Endothelial cell of umbilical vein (primary cell): ENCODE results near the gene ZNF611. TPM values are rescaled to one million over a fixed set of nuclear protein-coding genes. Genes with fewer than 3 reads are reported as not detected.
"Not testable (repeated sequence)": the region's sequence is repeated elsewhere in the genome, so short reads cannot be mapped to it uniquely, and the experiment has no call there.

ENCODE experiments used
- BruUV-seq: library from RNA; stranded (reverse); fragments of 400-500 nt; replicated peaks from 2 replicates; lab custom pipeline; 2021; lab: Mats Ljungman, UMichigan
- CTCF ChIA-PET: fragments of 300-600, 350-600 bp; sonication (Branson Sonifier 250); formaldehyde crosslinking; loops from one replicate; lab custom pipeline; 2021; ENCODE audit warnings: antibody characterized with exemption, inconsistent platforms; lab: Charles Lee
- POLR2A ChIA-PET: fragments of 300-600, 350-600 bp; sonication (Branson Sonifier 250); formaldehyde crosslinking; loops from one replicate; lab custom pipeline; 2021; ENCODE audit warnings: antibody characterized with exemption, inconsistent platforms; lab: Charles Lee
- DNase-seq: peaks from one replicate; pipeline ENCODE4 v3.0.0-alpha.2; 2011; ENCODE audit warnings: low read depth, low spot score
- FAIRE-seq: peaks from 2 replicates; lab custom pipeline; 2011; peaks lifted over from hg19 to GRCh38; lab: Jason Lieb, UNC
- H2AFZ ChIP-seq: 2 replicates; pipeline ENCODE4 v1.6.0; 2012; ENCODE audit warnings: low read depth, low read length, control low read depth, inconsistent platforms
- H3K27ac ChIP-seq: 2 replicates; pipeline ENCODE4 v1.5.1; 2011; ENCODE audit warnings: low read depth, mild to moderate bottlenecking, control low read depth, low read length, moderate library complexity; ENCODE audit not compliant: insufficient read depth
- H3K27me3 ChIP-seq, 2 experiments: 2 replicates each; pipeline versions ENCODE4 v1.6.0 to v1.6.1; 2011; ENCODE audit warnings: low read length in 2 of 2, mixed read lengths in 1 of 2; ENCODE audit not compliant: control insufficient read depth in 2 of 2, insufficient read depth in 2 of 2
- H3K36me3 ChIP-seq, 2 experiments: 2 replicates in 1 of 2; 3 replicates in 1 of 2; pipeline ENCODE4 v1.5.1; 2011; ENCODE audit warnings: low read length in 2 of 2, mild to moderate bottlenecking in 1 of 2, moderate library complexity in 1 of 2; ENCODE audit not compliant: control insufficient read depth in 2 of 2, insufficient read depth in 2 of 2; ENCODE audit errors: extremely low read depth in 1 of 2
- H3K4me1 ChIP-seq: 3 replicates; pipeline ENCODE4 v1.5.1; 2011; ENCODE audit warnings: mild to moderate bottlenecking, low read length; ENCODE audit not compliant: control insufficient read depth, insufficient read depth; ENCODE audit errors: extremely low read depth
- H3K4me2 ChIP-seq: 2 replicates; pipeline ENCODE4 v1.6.1; 2011; ENCODE audit warnings: low read length, control low read depth, mixed read lengths; ENCODE audit not compliant: insufficient read depth
- H3K4me3 ChIP-seq, 3 experiments: fragments of 200-600 bp in 1 of 3; sonication (generic), shearing (Covaris generic) in 1 of 3; replicated peaks in 1 of 3; 2 replicates each; pipeline ENCODE4 v1.5.1; 2011 to 2016; ENCODE audit warnings: control low read depth in 3 of 3, low read length in 3 of 3, mild to moderate bottlenecking in 2 of 3, inconsistent platforms in 1 of 3, low read depth in 1 of 3, moderate library complexity in 1 of 3; ENCODE audit not compliant: insufficient read depth in 1 of 3
- H3K79me2 ChIP-seq: 2 replicates; pipeline ENCODE4 v1.6.0; 2012; ENCODE audit warnings: low read length, inconsistent platforms; ENCODE audit not compliant: control insufficient read depth, insufficient read depth
- H3K9ac ChIP-seq: replicated peaks from 2 replicates; pipeline ENCODE3; 2011; ENCODE audit warnings: low read length, control low read depth; ENCODE audit not compliant: insufficient read depth; ENCODE audit errors: extremely low read depth
- H3K9me1 ChIP-seq: replicated peaks from 3 replicates; pipeline ENCODE4 v1.6.0; 2011; ENCODE audit warnings: mild to moderate bottlenecking, low read length; ENCODE audit not compliant: control insufficient read depth, insufficient read depth; ENCODE audit errors: extremely low read depth
- H3K9me3 ChIP-seq: replicated peaks from 2 replicates; pipeline ENCODE4 v1.5.1; 2012; ENCODE audit warnings: low read length, inconsistent platforms; ENCODE audit not compliant: control insufficient read depth, insufficient read depth
- H4K20me1 ChIP-seq: replicated peaks from 2 replicates; pipeline ENCODE3; 2011; ENCODE audit warnings: mild to moderate bottlenecking, low read length; ENCODE audit not compliant: control insufficient read depth, insufficient read depth; ENCODE audit errors: extremely low read depth
- EZH2 ChIP-seq: IDR thresholded peaks from 2 replicates; pipeline ENCODE4 v1.6.1; 2012; ENCODE audit warnings: borderline replicate concordance, low read depth, mild to moderate bottlenecking, moderate library complexity, low read length, inconsistent platforms; ENCODE audit not compliant: severe bottlenecking
- GATA2 ChIP-seq: IDR thresholded peaks from 2 replicates; pipeline ENCODE4 v1.7.0; 2011; ENCODE audit warnings: low read depth, mild to moderate bottlenecking, moderate library complexity, mixed read lengths, low read length; ENCODE audit not compliant: insufficient read length, insufficient read depth
- JUN ChIP-seq: IDR thresholded peaks from 2 replicates; pipeline ENCODE4 v1.6.1; 2011; ENCODE audit warnings: borderline replicate concordance, low read depth; ENCODE audit not compliant: insufficient read length, insufficient read depth
- MAX ChIP-seq: IDR thresholded peaks from 2 replicates; pipeline ENCODE4 v1.6.1; 2011; ENCODE audit not compliant: insufficient read depth, insufficient read length
- POLR2A ChIP-seq: IDR thresholded peaks from 2 replicates; pipeline ENCODE4 v1.6.1; 2012; ENCODE audit warnings: low read depth, mild to moderate bottlenecking, control low read depth, low read length
- dilution Hi-C: fragments of 300-500 bp; cut with MboI; formaldehyde crosslinking; loops from one replicate; pipeline ENCODE4 v1.15.0; 2019; ENCODE audit warnings: low sequenced_read_pairs; ENCODE audit not compliant: extremely low pct_ligation_motif_present
- intact Hi-C: fragments of 100-400 bp; cut with micrococcal nuclease; formaldehyde crosslinking; loops from one replicate; pipeline ENCODE4 v1.10.0; 2022
- polyA plus RNA-seq, 4 experiments: library from polyadenylated mRNA; depleted of rRNA in 3 of 4; stranded (reverse) in 3 of 4; unstranded in 1 of 4; fragments of >200 nt; gene quantifications; 2 replicates each; pipeline versions ENCODE4 v1.2.1 to v1.2.3, GENCODE V29; 2011 to 2012; ENCODE audit warnings: missing spikeins in 1 of 4
- total RNA-seq: library from RNA; stranded (reverse); gene quantifications from 2 replicates; pipeline ENCODE4 v1.2.3, GENCODE V29; 2021

The ZNF611 gene
- total and polyA plus RNA-seq, 2 donors (not counting 3 experiments of a cell fraction or from before 2014, with no cell fraction given), result 3.1 to 20.0 TPM

- Histone ChIP-seq H3K4me2 (no peak overlapping the region), H3K27ac (no peak overlapping the region), H3K4me3 (no peak overlapping the region), H3K9me3 (no peaks in the 10 kb centered on the region), H2AFZ (no peak overlapping the region), H3K9ac (no peak overlapping the region), H3K27me3 (no peaks in the 10 kb centered on the region), H3K4me1 (peaks cover 7% of the 10 kb centered on the region), H3K9me1 (no peaks in the 10 kb centered on the region), H3K36me3 (peaks cover 0 to 7% of the 10 kb centered on the region in 2 experiments), H4K20me1 (no peaks in the 10 kb centered on the region), H3K79me2 (no peaks in the 10 kb centered on the region)
- FAIRE-seq, result no peak
- no peak for TF ChIP-seq GATA2
- TF ChIP-seq EZH2, result no peak
- no peak for TF ChIP-seq JUN
- TF ChIP-seq MAX, result no peak
- TF ChIP-seq POLR2A, result no peak
- intact Hi-C loops, result no loop called here
- no TSS peak for BruUV-seq
- CTCF ChIA-PET, result no interaction called here
- no peak for DNase-seq
- POLR2A ChIA-PET, result no interaction called here
- dilution Hi-C loops, result no loop called here
These were observed 24.3 kb downstream of the ZNF611 start for GRCh38 chr19:52710538-52710937.

DNA sequence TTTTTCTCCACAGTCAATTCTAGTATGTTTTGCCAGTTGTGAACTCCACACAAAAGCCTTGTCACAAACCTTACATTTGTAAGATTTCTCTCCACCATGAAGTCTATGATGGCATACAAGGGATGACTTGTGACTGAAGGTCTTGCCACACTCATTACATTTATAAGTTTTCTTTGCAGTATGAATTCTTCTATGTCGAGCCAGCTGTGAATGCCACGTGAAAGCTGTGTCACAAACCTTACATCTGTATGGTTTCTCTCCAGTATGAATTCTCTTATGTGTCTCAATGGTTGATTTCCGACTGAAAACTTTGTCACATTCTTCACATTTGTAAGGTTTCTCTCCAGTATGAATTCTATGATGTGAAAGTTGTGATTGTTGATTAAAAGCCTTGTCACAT lies 29.2 kb downstream of the ZNF611 start:
- H3K4me2 ChIP-seq, H3K27me3 ChIP-seq, intact Hi-C loops, H3K4me1 ChIP-seq, CTCF ChIA-PET, H3K9me3 ChIP-seq, DNase-seq, FAIRE-seq, dilution Hi-C loops, H3K4me3 ChIP-seq, H2AFZ ChIP-seq, H4K20me1 ChIP-seq, H3K27ac ChIP-seq, H3K36me3 ChIP-seq, H3K9me1 ChIP-seq, POLR2A ChIA-PET, H3K79me2 ChIP-seq, H3K9ac ChIP-seq, BruUV-seq: not testable (repeated sequence)
